Neural progenitor cell (in vitro differentiated cells): ENCODE results near the gene RNF222. TPM values are rescaled to one million over a fixed set of nuclear protein-coding genes. Genes with fewer than 3 reads are reported as not detected.

Source experiments
- DNase-seq: peaks from one replicate; pipeline ENCODE4 v3.0.0-alpha.2; 2016; ENCODE audit warnings: low spot score
- H2AFZ ChIP-seq: fragments of 200-600 bp; sonication (generic); replicated peaks from 2 replicates; pipeline ENCODE4 v1.6.1; 2016; ENCODE audit warnings: antibody characterized with exemption
- H3F3A ChIP-seq: fragments of 200-600 bp; sonication (generic); 2 replicates; pipeline ENCODE4 v1.6.1; 2016; ENCODE audit warnings: antibody characterized with exemption, low read depth
- H3K27ac ChIP-seq: fragments of 200-600 bp; sonication (generic); 2 replicates; pipeline ENCODE4 v1.5.1; 2016; ENCODE audit warnings: mild to moderate bottlenecking
- H3K27me3 ChIP-seq: fragments of 200-600 bp; sonication (generic); 2 replicates; pipeline ENCODE4 v1.6.1; 2016; ENCODE audit warnings: mild to moderate bottlenecking, moderate library complexity
- H3K36me3 ChIP-seq: fragments of 200-600 bp; sonication (generic); 2 replicates; pipeline ENCODE4 v1.5.1; 2016
- H3K4me1 ChIP-seq: fragments of 200-600 bp; sonication (generic); 2 replicates; pipeline ENCODE4 v1.6.1; 2016; ENCODE audit warnings: mixed run types
- H3K4me2 ChIP-seq: fragments of 200-600 bp; sonication (generic); 2 replicates; pipeline ENCODE4 v1.6.1; 2016
- H3K4me3 ChIP-seq: fragments of 200-600 bp; sonication (generic); 2 replicates; pipeline ENCODE4 v1.5.1; 2016
- H3K79me2 ChIP-seq: fragments of 200-600 bp; sonication (generic); 2 replicates; pipeline ENCODE4 v1.6.1; 2016; ENCODE audit warnings: low read depth
- H3K9ac ChIP-seq: fragments of 200-600 bp; sonication (generic); 2 replicates; pipeline ENCODE4 v1.6.1; 2016
- H3K9me3 ChIP-seq: fragments of 200-600 bp; sonication (generic); 2 replicates; pipeline ENCODE4 v1.5.1; 2016; ENCODE audit warnings: low read depth
- H4K20me1 ChIP-seq: fragments of 200-600 bp; sonication (generic); 2 replicates; pipeline ENCODE4 v1.6.1; 2016; ENCODE audit warnings: low read depth
- H3K27ac Mint-ChIP-seq: 3 replicates; pipeline ENCODE4 v1.8.0; 2021; ENCODE audit warnings: mixed read lengths
- H3K27me3 Mint-ChIP-seq: 2 replicates; pipeline ENCODE4 v1.8.0; 2022; ENCODE audit warnings: low read depth, mild to moderate bottlenecking, inconsistent platforms, moderate library complexity, mixed read lengths; ENCODE audit not compliant: insufficient read depth
- H3K36me3 Mint-ChIP-seq: 3 replicates; pipeline ENCODE4 v1.8.0; 2021; ENCODE audit warnings: mixed read lengths
- H3K4me1 Mint-ChIP-seq: 3 replicates; pipeline ENCODE4 v1.8.0; 2021; ENCODE audit warnings: mixed read lengths
- H3K4me3 Mint-ChIP-seq: 3 replicates; pipeline ENCODE4 v1.8.0; 2021; ENCODE audit warnings: mild to moderate bottlenecking, moderate library complexity, mixed read lengths
- H3K9me3 Mint-ChIP-seq: 3 replicates; pipeline ENCODE4 v1.8.0; 2020; ENCODE audit warnings: mixed read lengths
- EZH2 ChIP-seq: fragments of 200-600 bp; sonication (generic); IDR thresholded peaks from 2 replicates; pipeline ENCODE4 v1.6.1; 2017; ENCODE audit warnings: antibody characterized with exemption, mild to moderate bottlenecking, moderate library complexity
- EZH2phosphoT487 ChIP-seq: fragments of 200-600 bp; sonication (generic); IDR thresholded peaks from 2 replicates; pipeline ENCODE4 v1.6.1; 2017; ENCODE audit warnings: antibody characterized with exemption
- total RNA-seq: library from RNA; depleted of rRNA; stranded (reverse); fragments of >200 nt; gene quantifications from 2 replicates; pipeline ENCODE4 v1.2.3, GENCODE V29; 2015; ENCODE audit warnings: low replicate concordance
- TF ChIP-seq, protein P1 (sequence below): fragments of 200-600 bp; sonication (generic); IDR thresholded peaks from 2 replicates; pipeline ENCODE4 v1.5.1; 2017; ENCODE audit warnings: antibody characterized with exemption, mild to moderate bottlenecking

The RNF222 gene
- total RNA-seq, 1 donor from 2014 or later: not detected

DNA sequence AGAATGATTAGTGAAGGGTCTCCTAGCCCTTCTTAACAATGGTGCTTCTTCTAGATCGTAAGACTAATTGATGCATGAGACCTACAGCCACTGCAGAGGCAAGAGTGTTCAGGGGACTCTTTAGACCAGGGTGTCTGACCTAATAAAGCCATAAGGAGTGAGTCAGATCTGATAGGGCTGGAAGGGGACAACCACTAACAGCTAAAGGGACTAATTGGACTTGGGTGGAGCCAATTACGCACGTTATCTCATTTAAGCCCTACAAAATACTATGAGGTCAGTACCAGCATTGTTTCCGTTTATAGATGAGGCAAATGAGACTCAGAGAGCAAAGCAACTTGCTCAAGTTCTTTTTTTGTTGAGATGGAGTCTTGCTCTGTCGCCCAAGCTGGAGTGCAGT is 14.5 kb upstream of the RNF222 start:
- no peaks in the 10 kb centered on the region for H3K9me3 Mint-ChIP-seq
- H3K27ac ChIP-seq: no peak overlapping the region
- H3K36me3 ChIP-seq: no peaks in the 10 kb centered on the region
- H3K9me3 ChIP-seq: no peaks in the 10 kb centered on the region
- DNase-seq: no peak
- H3K4me3 ChIP-seq: no peak overlapping the region
- H3K27ac Mint-ChIP-seq: no peak overlapping the region
- no peak for TF ChIP-seq EZH2phosphoT487
- TF ChIP-seq EZH2: no peak
- TF ChIP-seq, protein P1, sequence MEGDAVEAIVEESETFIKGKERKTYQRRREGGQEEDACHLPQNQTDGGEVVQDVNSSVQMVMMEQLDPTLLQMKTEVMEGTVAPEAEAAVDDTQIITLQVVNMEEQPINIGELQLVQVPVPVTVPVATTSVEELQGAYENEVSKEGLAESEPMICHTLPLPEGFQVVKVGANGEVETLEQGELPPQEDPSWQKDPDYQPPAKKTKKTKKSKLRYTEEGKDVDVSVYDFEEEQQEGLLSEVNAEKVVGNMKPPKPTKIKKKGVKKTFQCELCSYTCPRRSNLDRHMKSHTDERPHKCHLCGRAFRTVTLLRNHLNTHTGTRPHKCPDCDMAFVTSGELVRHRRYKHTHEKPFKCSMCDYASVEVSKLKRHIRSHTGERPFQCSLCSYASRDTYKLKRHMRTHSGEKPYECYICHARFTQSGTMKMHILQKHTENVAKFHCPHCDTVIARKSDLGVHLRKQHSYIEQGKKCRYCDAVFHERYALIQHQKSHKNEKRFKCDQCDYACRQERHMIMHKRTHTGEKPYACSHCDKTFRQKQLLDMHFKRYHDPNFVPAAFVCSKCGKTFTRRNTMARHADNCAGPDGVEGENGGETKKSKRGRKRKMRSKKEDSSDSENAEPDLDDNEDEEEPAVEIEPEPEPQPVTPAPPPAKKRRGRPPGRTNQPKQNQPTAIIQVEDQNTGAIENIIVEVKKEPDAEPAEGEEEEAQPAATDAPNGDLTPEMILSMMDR: no peak
- H3K9ac ChIP-seq: no peak overlapping the region
- H3F3A ChIP-seq: peaks cover 10% of the 10 kb centered on the region
- H3K27me3 ChIP-seq: peaks cover 4% of the 10 kb centered on the region
- H3K4me1 Mint-ChIP-seq: peaks cover 6% of the 10 kb centered on the region
- peaks cover 9% of the 10 kb centered on the region for H3K27me3 Mint-ChIP-seq
- no peak overlapping the region for H3K4me2 ChIP-seq
- H2AFZ ChIP-seq: no peak overlapping the region
- H3K4me1 ChIP-seq: no peaks in the 10 kb centered on the region
- H3K4me3 Mint-ChIP-seq: no peak overlapping the region
- H3K36me3 Mint-ChIP-seq: no peaks in the 10 kb centered on the region
- H4K20me1 ChIP-seq: no peaks in the 10 kb centered on the region
- H3K79me2 ChIP-seq: no peaks in the 10 kb centered on the region

DNA sequence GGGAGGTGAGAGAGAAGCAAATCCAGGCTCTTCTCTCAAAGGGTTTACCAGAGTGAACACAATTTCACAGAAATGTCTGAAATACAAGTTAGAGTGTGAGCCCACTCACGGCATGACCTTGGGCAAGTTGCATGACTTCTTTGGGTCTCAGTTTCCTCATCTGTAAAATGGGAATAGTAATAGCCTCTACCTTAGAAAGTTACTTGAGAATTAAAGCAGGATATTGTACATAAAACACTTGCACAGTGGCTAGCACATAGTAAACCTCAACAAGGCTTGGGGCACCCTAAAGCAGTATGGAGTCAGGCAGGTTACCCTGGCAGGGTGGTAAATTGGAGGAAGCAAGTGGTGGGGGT is 13.2 kb upstream of the RNF222 start:
- no peaks in the 10 kb centered on the region for H3K4me1 ChIP-seq
- H3K27ac ChIP-seq: no peak overlapping the region
- no peak for DNase-seq
- no peaks in the 10 kb centered on the region for H4K20me1 ChIP-seq
- H3K9ac ChIP-seq: no peak overlapping the region
- no peak overlapping the region for H3K4me3 ChIP-seq
- no peak overlapping the region for H3K4me2 ChIP-seq
- H3K36me3 ChIP-seq: no peaks in the 10 kb centered on the region
- no peaks in the 10 kb centered on the region for H3K27me3 ChIP-seq
- Mint-ChIP-seq H3K36me3 (no peaks in the 10 kb centered on the region), H3K4me1 (peaks cover 8% of the 10 kb centered on the region), H3K9me3 (no peaks in the 10 kb centered on the region), H3K27ac (no peak overlapping the region), H3K27me3 (peaks cover 12% of the 10 kb centered on the region), H3K4me3 (no peak overlapping the region)
- no peaks in the 10 kb centered on the region for H3K9me3 ChIP-seq
- H3K79me2 ChIP-seq: no peaks in the 10 kb centered on the region
- no peak overlapping the region for H2AFZ ChIP-seq
- peaks cover 7% of the 10 kb centered on the region for H3F3A ChIP-seq
- TF ChIP-seq, protein P1: no peak
- TF ChIP-seq EZH2phosphoT487 (no peak), EZH2 (no peak)

DNA sequence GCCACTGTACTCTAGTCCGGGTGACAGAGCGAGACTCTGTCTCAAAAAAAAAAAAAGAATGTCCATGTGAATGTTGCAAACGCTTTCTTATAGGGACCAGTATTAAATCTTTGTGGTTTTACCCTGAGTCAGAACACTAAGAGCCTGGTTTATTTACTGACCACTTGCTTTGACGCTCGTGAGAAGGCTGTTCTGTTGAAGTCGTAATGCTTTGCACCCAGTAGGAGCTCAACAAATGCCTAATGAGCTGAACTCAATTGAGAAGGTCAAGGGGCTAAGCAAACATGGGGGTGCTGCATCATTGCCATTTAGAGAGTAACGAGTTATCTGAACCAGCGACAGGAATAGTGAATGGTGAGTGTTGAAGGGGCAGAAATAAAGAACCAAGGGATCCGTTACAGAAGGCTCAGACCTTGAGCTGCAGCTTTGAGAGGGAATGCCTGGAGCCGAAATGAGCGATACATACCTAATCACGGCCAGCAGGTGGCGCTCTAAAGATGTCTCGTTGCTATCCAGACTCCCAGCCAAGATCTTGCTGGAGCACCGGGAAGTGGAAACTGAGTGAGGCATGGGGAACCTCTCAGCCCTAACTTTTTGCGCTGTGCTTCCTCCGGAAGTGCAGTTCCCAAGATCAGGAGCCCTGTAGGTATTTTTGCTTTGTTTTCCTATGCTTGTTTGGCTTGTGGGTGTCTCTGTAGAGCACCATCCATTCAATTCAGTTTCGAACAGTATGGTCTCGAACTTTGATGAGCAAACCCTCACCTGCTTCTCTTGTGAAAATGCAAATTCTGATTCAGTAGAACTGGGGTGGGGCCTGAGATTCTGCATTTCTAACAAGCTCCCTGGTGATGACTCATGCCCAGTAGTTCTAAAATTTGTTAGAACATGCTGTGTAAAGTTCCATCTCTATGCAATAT is 12.6 kb upstream of the RNF222 start:
- H3K9me3 ChIP-seq: no peaks in the 10 kb centered on the region
- Mint-ChIP-seq H3K9me3 (no peaks in the 10 kb centered on the region), H3K27me3 (peaks cover 12% of the 10 kb centered on the region), H3K4me1 (peaks cover 8% of the 10 kb centered on the region), H3K4me3 (peak overlapping the region; percentile 1), H3K27ac (no peak overlapping the region), H3K36me3 (no peaks in the 10 kb centered on the region)
- H3K4me2 ChIP-seq: no peak overlapping the region
- H3K79me2 ChIP-seq: no peaks in the 10 kb centered on the region
- H3K27me3 ChIP-seq: no peaks in the 10 kb centered on the region
- peaks cover 7% of the 10 kb centered on the region for H3F3A ChIP-seq
- no peak for TF ChIP-seq EZH2
- TF ChIP-seq, protein P1: peak; percentile 90
- H4K20me1 ChIP-seq: no peaks in the 10 kb centered on the region
- H3K9ac ChIP-seq: no peak overlapping the region
- DNase-seq: peak; percentile 92
- H3K36me3 ChIP-seq: no peaks in the 10 kb centered on the region
- H3K27ac ChIP-seq: no peak overlapping the region
- H3K4me3 ChIP-seq: no peak overlapping the region
- H3K4me1 ChIP-seq: no peaks in the 10 kb centered on the region
- peak overlapping the region; percentile 77 for H2AFZ ChIP-seq
